B cell (primary cell): ENCODE data around the gene RASA3.

Source experiments
- EZH2 ChIP-seq: IDR thresholded peaks from 2 replicates; pipeline ENCODE4 v1.6.1; 2012; ENCODE audit warnings: borderline replicate concordance, low read depth, mild to moderate bottlenecking, moderate library complexity, low read length; ENCODE audit not compliant: insufficient read depth, poor library complexity, severe bottlenecking
- TF ChIP-seq, protein P1 (sequence below): fragments of 200-600 bp; IDR thresholded peaks from one replicate; pipeline ENCODE4 v1.8.0; 2022; ENCODE audit warnings: antibody characterized with exemption, mild to moderate bottlenecking

DNA sequence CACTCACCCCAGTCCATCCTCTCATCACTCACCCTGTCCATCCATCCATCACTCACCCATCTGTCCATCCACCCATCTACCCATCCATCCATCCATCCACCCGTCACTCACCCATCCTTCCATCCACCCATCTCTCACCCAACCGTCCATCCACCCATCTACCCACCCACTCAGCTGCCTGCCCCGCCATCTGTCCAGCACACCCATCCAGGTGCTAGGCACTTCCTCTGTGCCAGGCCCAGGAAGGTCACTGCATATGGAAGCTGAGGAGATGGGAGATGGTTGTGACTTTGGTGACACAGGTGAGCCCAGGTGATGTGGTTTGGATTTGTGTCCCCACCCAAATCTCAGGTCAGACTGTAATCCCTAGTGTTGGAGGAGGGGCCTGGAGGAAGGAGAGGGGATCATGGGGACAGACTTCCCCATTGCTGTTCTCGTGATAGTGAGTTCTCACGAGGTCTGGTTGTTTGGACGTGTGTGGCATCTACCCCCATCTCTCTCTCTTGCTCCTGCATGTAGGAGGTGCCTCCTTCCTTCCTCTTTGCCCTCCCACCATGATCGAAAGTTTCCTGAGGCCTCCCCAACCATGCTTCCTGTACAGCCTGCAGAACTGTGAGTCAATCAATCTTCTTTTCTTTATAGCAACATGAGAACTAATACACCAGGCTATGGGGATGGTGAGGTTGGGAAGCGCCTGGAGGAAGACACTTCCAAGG, 142.7 kb downstream of the RASA3 start:
- TF ChIP-seq, protein P1, sequence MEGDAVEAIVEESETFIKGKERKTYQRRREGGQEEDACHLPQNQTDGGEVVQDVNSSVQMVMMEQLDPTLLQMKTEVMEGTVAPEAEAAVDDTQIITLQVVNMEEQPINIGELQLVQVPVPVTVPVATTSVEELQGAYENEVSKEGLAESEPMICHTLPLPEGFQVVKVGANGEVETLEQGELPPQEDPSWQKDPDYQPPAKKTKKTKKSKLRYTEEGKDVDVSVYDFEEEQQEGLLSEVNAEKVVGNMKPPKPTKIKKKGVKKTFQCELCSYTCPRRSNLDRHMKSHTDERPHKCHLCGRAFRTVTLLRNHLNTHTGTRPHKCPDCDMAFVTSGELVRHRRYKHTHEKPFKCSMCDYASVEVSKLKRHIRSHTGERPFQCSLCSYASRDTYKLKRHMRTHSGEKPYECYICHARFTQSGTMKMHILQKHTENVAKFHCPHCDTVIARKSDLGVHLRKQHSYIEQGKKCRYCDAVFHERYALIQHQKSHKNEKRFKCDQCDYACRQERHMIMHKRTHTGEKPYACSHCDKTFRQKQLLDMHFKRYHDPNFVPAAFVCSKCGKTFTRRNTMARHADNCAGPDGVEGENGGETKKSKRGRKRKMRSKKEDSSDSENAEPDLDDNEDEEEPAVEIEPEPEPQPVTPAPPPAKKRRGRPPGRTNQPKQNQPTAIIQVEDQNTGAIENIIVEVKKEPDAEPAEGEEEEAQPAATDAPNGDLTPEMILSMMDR: no peak
- no peak for TF ChIP-seq EZH2
